ENCODE results near the gene FTSJ3.

DNA sequence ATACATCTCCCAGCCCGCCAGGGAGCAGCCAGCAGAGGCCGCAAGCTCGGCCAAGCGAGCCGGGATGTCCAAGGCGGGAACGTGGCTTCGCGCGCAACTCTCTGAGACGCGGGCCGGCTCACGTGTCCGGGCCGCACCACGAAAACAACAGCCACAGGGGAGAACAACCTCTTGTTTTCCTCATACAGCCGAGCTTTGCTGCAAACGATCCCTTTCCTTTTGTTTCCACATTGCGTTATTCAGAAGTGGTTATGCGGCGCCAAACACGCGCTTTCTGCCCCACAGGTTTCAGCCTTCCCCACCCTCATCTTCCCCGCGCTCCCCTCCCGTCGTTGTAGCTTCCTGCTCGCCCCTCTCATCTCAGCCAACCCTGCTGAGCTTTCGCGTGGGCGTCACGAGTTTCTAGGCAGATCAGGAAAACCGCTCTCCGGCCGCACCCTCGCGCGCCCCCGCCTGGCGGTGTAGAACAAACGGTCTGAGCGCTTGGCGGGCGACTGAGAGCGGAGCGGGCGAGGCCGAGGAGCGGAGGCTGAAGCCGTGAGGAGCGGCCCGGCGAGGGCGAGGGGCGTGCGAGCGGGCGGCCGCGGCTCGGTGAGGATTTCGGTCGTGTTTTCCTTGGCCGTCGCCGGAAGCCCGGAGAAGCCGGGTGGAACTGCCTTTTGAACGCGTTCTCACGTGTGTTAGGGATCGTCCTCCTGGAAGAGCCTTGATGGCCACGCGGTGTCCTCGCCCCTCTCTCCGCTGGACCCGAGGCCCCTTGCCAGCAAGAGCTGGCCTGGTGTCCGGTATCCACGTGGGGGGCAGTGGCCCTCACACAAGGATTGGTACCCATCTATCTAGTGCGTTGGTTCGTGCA, 21.6 kb upstream of the FTSJ3 start:
- TF ChIP-seq POLR2A (IDR thresholded peaks at IDR 0.05; ENCODE audit: low read length): no peak
- no peak for TF ChIP-seq GATA1 (IDR thresholded peaks at IDR 0.05; ENCODE audit: low read depth, low read length)

Measured in erythroblast (primary cell).